ENCODE measurements around the gene FNBP1L.

FNBP1L gene

GRCh38 chr1:93495911-93496310 lies 48.0 kb downstream of the FNBP1L start:
- DNase-seq, result no peak

GRCh38 chr1:93496520-93496919 lies 48.6 kb downstream of the FNBP1L start:
- no peak for DNase-seq

DNA sequence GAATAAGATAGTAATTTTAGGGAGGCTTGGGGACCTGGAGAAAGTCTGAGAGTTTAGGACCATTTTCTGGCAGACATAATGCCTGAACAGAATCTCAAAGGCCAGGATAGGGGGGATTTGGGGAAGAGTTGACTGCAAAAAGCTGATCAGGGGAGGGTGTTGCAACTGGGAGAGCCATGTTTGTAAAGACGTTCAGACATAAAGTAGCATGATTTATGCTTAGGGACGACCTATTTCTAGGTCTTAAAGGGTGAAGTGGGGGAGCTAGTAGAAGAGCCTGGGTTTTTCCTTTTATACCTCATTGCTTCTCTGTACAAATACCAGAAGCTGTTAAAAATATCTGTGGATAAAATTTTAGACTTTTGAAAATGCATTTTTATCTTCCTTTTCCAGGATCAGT lies 51.2 kb downstream of the FNBP1L start:
- DNase-seq, result no peak

GRCh38 chr1:93499533-93499932 lies 51.6 kb downstream of the FNBP1L start:
- no peak for DNase-seq

- DNase-seq, result no peak
Measured at GRCh38 chr1:93500275-93500674, 52.4 kb downstream of the FNBP1L start.

DNA sequence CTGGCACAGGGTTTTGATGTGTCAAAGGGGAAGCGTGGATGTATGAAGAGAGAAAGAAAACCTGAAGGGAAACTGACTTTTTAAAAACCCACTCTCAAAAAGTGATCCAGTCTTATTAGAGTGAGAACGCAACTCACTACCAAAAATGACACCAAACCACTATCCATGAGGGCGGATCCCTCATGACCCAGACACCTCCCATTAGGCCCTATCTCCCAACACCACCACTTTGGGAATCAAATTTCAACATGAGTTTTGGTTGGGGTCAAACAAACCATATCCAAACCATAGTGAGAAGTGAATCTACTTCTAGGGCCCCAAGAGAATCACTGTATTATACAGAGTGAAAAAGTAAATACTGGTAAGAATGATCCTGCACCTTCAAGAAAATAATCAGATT lies 53.5 kb downstream of the FNBP1L start:
- no peak for DNase-seq

- DNase-seq, result no peak
Measured at GRCh38 chr1:93501829-93502369, 54.0 kb downstream of the FNBP1L start.

DNA sequence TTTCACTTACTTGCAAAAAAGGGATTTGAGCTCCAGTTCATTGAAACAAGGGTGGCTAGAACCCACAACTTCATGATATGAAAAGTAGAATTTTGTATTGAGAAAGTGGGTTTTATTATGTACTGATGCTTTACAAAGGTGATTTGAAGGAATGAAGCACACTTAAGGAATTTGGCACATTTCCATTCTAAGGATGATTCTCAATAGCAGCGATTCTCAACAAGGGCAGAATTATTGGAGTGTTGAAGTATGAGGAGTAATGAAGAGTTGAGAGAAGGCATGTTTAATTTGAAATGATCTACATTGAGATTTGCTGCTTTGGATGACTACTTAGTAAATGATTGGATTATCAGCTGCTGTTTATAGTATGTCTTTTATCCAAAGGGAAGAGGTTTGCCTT lies 54.7 kb downstream of the FNBP1L start:
- DNase-seq, result no peak

DNA sequence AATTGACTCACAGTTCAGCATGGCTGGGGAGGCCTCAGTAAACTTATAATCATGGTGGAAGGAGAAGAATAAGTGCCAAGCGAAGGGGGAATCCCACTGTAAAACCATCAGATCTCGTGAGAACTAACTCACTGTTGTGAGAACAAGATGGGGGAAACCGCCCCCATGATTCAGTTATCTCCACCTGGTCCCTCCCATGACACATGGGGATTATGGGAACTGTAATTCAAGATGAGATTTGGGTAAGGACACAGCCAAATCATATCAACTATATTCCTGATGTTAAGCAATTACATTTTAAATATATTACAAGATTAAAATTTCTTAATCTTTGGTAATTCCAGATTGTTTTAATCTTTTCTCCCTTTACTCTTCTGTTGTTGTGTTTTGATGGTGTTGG lies 55.2 kb downstream of the FNBP1L start:
- DNase-seq, result no peak

- no peak for DNase-seq
Measured at GRCh38 chr1:93503816-93504215, 55.9 kb downstream of the FNBP1L start.

DNA sequence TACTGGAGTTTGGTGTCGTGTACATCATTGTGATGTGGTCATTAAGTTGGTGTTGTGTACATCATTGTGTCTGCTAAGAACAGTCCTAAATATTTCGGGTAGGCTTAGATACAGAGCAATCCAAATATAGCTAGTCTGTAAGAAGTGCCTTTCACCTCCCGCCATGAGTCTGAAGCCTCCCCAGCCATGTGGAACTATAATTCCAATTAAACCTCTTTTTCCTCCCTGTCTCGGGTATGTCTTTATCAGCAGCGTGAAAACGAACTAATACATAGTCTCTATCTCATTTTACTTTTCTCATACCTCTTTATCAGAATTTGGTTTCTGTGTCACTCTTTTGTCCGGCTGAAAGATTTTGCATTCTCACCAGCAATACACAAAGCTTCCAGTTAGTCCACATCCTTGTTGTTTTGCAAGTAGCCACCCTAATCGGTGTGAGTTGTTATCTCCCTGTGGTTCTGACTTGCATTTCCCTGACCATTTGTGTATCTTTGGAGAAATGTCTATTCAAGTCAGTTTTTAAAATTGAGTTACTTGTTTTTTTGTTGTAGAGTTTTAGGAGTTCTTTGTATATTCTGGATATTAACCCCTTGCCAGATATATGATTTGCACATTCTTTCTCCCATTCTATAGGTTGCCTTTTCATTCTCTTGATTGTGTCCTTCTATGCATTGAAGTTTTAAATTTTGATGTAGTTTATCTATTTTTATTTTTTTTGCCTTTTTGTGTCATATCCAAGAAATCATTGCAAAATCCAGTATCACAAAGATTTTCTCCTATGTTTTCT lies 56.5 kb downstream of the FNBP1L start:
- no peak for DNase-seq

DNA sequence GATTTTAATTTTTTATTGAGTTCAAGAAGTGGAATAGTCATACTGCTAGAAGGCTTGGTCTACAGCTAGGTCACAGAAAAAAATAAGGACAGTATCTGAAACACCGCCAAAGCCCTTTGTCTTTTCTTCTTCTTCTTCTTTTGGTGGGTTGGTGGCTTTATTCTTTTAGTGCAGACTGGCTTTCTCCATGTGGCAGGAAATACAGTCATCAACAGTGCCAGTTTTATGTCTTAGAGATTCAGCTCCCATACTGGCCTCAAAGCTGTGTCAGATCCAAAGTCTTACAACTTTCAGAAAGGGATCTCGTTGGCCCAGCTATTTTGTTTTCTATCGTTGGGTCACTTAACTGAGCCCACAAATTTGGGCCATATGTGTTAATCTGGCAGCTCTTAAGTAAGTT lies 58.2 kb downstream of the FNBP1L start:
- DNase-seq, result no peak

GRCh38 chr1:93516164-93516563 lies 68.2 kb downstream of the FNBP1L start:
- DNase-seq, result peak; percentile 16

DNA sequence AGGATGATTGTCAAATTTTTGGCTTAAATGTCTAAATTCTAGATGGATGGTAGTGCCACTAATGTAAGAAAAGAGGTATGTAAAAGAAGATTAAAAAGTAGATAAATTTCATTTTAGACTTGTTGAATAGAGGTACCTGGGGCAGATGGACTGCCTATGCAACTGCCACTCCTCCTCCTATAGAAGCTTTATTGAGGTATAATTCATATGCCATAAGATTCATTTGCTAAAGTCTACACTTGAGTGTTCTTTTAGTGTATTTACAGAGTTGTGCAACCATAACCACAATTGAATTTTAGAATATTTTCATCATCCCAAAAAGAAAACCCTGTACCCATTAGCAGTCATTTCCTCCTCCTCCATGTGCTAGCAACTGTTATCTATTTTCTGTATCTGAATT lies 70.6 kb downstream of the FNBP1L start:
- DNase-seq, result no peak

DNA sequence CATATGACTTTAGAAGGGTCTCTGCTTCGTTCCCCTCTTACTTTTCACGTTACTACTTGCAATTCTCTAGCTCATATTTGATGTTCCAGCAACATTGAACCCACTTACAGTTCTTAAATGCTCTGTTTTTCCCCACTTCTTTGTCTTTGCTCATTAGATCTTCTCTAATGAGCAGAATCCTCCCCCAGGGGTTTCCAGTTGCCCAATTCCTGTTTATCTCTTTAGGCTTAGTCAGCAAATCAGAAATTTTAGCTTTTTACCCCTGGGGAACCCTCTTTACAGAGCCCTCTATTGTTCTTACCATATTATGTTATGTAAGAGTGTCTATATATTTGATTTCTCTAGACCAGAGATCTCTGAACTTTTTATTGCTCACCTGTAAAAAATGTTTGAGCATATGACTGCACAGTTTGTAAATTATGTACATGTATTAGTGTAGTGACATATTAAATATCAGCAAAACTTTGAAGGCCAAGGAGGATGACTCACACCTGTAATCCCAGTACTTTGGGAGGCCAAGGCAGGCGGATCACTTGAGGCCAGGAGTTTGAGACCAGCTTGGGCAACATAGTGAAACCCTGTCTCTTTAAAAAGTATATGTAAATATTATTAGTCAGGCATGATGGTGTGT lies 71.4 kb downstream of the FNBP1L start:
- DNase-seq, result no peak

- no peak for DNase-seq
Measured at GRCh38 chr1:93521618-93522017, 73.7 kb downstream of the FNBP1L start.

GRCh38 chr1:93522721-93523120 lies 74.8 kb downstream of the FNBP1L start:
- DNase-seq, result no peak

DNA sequence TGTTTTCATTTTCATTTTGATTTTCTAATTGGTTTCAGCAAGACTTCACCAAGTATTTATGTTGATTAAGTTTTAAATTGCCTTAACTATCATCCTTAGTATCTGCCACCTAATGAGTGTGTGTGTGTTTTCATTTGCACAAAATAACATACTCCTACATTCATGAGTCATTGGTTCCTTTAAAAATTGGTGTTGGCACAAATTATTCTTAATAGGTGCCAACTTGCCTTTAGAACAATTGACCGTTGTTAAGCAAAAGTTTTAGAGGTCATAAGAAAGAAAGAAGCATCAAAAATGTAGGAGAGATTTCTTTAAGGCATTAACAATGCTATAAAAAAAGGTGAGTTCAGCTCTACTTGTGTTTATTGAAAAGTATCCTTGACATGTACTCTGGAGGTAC lies 77.5 kb downstream of the FNBP1L start:
- no peak for DNase-seq

GRCh38 chr1:93526431-93526830 lies 78.5 kb downstream of the FNBP1L start:
- no peak for DNase-seq

DNA sequence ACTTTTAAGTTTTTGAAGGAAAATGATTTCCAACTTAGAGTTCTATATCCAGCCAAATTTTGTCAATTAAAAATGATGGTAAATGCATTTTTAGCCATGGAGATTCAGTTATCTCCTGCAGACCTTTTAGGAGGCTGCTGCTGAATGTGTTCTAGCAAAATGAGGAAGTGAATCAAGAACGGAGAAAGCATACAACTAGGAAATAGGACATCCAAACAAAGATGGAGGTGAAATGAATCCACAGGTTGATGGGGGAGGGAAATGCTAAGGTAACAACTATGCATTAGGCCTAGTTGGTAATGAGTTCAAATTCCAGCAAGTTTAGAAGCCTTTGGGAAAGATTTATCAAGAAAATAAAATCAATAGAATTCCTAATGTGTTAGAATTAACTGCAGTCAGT lies 80.5 kb downstream of the FNBP1L start:
- no peak for DNase-seq

GRCh38 chr1:93531193-93531592 lies 83.3 kb downstream of the FNBP1L start:
- no peak for DNase-seq

DNA sequence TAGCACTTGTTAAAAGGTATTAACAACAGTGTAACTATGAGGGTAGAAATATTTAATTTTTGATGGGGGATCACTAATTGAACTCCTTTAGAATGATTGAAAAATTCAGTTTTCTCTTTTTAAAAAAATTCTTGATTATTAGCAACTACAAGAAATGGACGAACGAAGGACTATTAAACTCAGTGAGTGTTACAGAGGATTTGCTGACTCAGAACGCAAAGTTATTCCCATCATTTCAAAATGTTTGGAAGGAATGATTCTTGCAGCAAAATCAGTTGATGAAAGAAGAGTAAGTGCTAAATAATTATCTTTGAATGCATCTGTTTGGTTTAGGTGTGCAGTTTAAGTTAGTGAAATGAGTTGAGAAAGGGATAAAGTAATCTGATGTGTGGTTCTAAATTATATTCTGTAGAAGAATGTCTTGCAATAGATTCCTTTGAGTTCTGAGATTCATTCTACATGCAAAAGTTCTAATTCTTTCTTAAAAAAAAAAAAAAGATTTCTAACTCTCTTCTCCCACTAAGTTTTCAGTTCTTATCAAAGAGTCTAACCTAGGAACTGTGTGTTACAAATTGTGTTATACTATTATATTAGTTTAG lies 85.0 kb downstream of the FNBP1L start:
- DNase-seq, result no peak

DNA sequence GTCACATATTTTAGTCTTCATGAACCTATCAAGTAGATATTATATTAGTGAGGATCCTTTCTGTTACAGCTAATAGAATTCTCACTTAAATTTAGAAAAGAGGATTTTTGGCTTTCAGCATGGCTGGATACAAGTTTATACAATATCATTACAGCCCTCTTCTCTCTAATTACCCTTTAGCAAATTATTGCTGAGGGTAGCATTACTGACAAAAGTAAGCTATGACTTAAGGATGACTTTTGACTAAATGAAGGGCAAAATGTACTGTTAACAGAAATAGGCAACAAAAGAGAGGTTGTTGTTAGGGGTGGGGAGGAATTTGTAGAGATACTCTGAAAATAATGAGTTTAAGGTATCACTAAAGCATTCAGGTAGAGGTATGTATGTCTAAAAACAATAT lies 85.8 kb downstream of the FNBP1L start:
- no peak for DNase-seq

DNA sequence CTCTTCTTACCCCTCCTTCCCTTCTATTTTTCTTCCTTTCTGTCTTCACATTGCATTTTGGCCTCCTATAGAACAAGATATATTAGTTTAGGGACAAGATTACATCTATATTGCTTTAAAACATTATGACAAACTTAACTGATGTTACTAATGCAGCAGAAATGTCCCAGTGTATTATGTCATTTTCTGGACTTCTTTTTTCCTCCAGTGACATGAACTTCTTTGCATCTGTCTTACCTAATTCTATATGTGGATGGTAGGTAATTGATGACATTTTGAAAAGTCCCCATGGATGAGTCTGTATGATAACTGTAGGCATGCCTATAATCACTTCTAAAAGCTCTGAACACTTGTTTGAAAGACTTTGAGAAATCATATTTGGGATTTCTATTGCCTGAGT lies 89.5 kb downstream of the FNBP1L start:
- DNase-seq, result no peak

Measured in activated CD4-positive, alpha-beta T cell treated with anti-CD3 and anti-CD28 coated beads, Interleukin-2, Interleukin-6, amounts not matched to agents 100 ng/mL and 50 ng/mL, durations not matched to agents 16 hours and 8 hours (primary cell).